Activated T-helper 17 cell treated with anti-CD3 and anti-CD28 coated beads, Interleukin-2, amount 50 U/mL, for 72 hours (primary cell): ENCODE measurements around the gene RAPGEFL1. TPM values are rescaled to one million over a fixed set of nuclear protein-coding genes. Genes with fewer than 3 reads are reported as not detected.

ENCODE experiments used
- total RNA-seq, 2 donors: library from RNA; stranded (reverse); gene quantifications; one replicate each; pipeline ENCODE4 v1.2.3, GENCODE V29; 2022

RAPGEFL1 gene
- total RNA-seq, 2 donors from 2014 or later, result 9.4 to 9.9 TPM

Other genes with a start within 250 kb of the RAPGEFL1 start
- 10 to 100 TPM; 66.8 to 70.3 TPM for gene ORMDL3, start 249.9 kb upstream of the RAPGEFL1 start, total RNA-seq
- not detected for gene LRRC3C, start 249.7 kb upstream of the RAPGEFL1 start, total RNA-seq
- 1 to 10 TPM in 1 of 2 donors, under 1 TPM in 1; 0.63 to 1.1 TPM for gene GSDMA, start 214.5 kb upstream of the RAPGEFL1 start, total RNA-seq
- gene PSMD3, start 196.7 kb upstream of the RAPGEFL1 start, total RNA-seq, result 100 to 1,000 TPM in 1 of 2 donors, 10 to 100 TPM in 1; 97.6 to 159 TPM
- not detected for gene CSF3, start 162.0 kb upstream of the RAPGEFL1 start, total RNA-seq
- 100 to 1,000 TPM in 1 of 2 donors, 10 to 100 TPM in 1; 83.5 to 140 TPM for gene MED24, start 123.1 kb upstream of the RAPGEFL1 start, total RNA-seq
- gene THRA, start 114.5 kb upstream of the RAPGEFL1 start, total RNA-seq, result 10 to 100 TPM; 10.3 to 14.4 TPM
- 10 to 100 TPM; 12.2 to 21.8 TPM for gene NR1D1, start 76.9 kb upstream of the RAPGEFL1 start, total RNA-seq
- 100 to 1,000 TPM in 1 of 2 donors, 10 to 100 TPM in 1; 80.5 to 114 TPM for gene MSL1, start 55.5 kb upstream of the RAPGEFL1 start, total RNA-seq
- gene CASC3, start 36.9 kb upstream of the RAPGEFL1 start, total RNA-seq, result 100 to 1,000 TPM; 110 to 244 TPM
- 10 to 100 TPM; 25.1 to 38.0 TPM for gene WIPF2, start 41.8 kb downstream of the RAPGEFL1 start, total RNA-seq
- gene CDC6, start 110.4 kb downstream of the RAPGEFL1 start, total RNA-seq, result 100 to 1,000 TPM in 1 of 2 donors, 10 to 100 TPM in 1; 60.9 to 101 TPM
- 10 to 100 TPM; 43.7 to 61.9 TPM for gene RARA, start 131.7 kb downstream of the RAPGEFL1 start, total RNA-seq
- not detected for gene GJD3, start 187.3 kb downstream of the RAPGEFL1 start, total RNA-seq
- gene TOP2A, start 240.4 kb downstream of the RAPGEFL1 start, total RNA-seq, result 100 to 1,000 TPM; 230 to 257 TPM